NT2/D1 (cell line): ENCODE results near the gene PRKG1.

Experiments
- DNase-seq: peaks from one replicate; pipeline ENCODE4 v3.0.0-alpha.2; 2011; ENCODE audit warnings: low read depth, low spot score
- H3K27me3 ChIP-seq: 2 replicates; pipeline ENCODE4 v1.6.0; 2011; ENCODE audit warnings: mild to moderate bottlenecking; ENCODE audit not compliant: insufficient read length, insufficient read depth
- H3K36me3 ChIP-seq: 2 replicates; pipeline ENCODE4 v1.6.1; 2011; ENCODE audit warnings: mild to moderate bottlenecking, low read length, mixed read lengths; ENCODE audit not compliant: insufficient read depth, insufficient read length
- H3K4me1 ChIP-seq: 2 replicates; pipeline ENCODE4 v1.5.1; 2011; ENCODE audit not compliant: insufficient read depth, insufficient read length
- H3K4me3 ChIP-seq: 2 replicates; pipeline ENCODE4 v1.5.1; 2011; ENCODE audit warnings: low read depth; ENCODE audit not compliant: insufficient read length
- H3K9ac ChIP-seq: 2 replicates; pipeline ENCODE4 v1.6.0; 2011; ENCODE audit warnings: low read depth; ENCODE audit not compliant: insufficient read length
- H3K9me3 ChIP-seq: 2 replicates; pipeline ENCODE4 v1.5.1; 2011; ENCODE audit warnings: mild to moderate bottlenecking, low read length; ENCODE audit not compliant: insufficient read depth
- SUZ12 ChIP-seq: IDR thresholded peaks from 2 replicates; pipeline ENCODE4 v1.6.1; 2011; ENCODE audit not compliant: insufficient read length, insufficient read depth; ENCODE audit errors: extremely low read depth
- YY1 ChIP-seq: IDR thresholded peaks from 2 replicates; pipeline ENCODE4 v1.6.1; 2011; ENCODE audit not compliant: insufficient read length, insufficient read depth
- ZNF274 ChIP-seq: IDR thresholded peaks from 2 replicates; pipeline ENCODE4 v1.6.1; 2011; ENCODE audit warnings: mild to moderate bottlenecking, low read depth, low read length

PRKG1 gene

GRCh38 chr10:51804866-51805265 lies 730.6 kb downstream of the PRKG1 start:
- no peak for DNase-seq
- H3K4me1 ChIP-seq: no peaks in the 10 kb centered on the region
- TF ChIP-seq SUZ12 (no peak), YY1 (no peak), ZNF274 (no peak)
- no peaks in the 10 kb centered on the region for H3K36me3 ChIP-seq
- no peak overlapping the region for H3K9ac ChIP-seq
- no peaks in the 10 kb centered on the region for H3K9me3 ChIP-seq
- no peak overlapping the region for H3K4me3 ChIP-seq
- no peaks in the 10 kb centered on the region for H3K27me3 ChIP-seq

- Histone ChIP-seq H3K36me3 (no peaks in the 10 kb centered on the region), H3K4me1 (no peaks in the 10 kb centered on the region), H3K9ac (no peak overlapping the region), H3K27me3 (no peaks in the 10 kb centered on the region), H3K9me3 (no peaks in the 10 kb centered on the region), H3K4me3 (no peak overlapping the region)
- no peak for TF ChIP-seq SUZ12
- no peak for TF ChIP-seq YY1
- TF ChIP-seq ZNF274: no peak
- no peak for DNase-seq
Measured at GRCh38 chr10:51806079-51806835, 732.0 kb downstream of the PRKG1 start.

- no peak overlapping the region for H3K9ac ChIP-seq
- H3K4me3 ChIP-seq: no peak overlapping the region
- DNase-seq: no peak
- H3K9me3 ChIP-seq: no peaks in the 10 kb centered on the region
- H3K4me1 ChIP-seq: no peaks in the 10 kb centered on the region
- no peaks in the 10 kb centered on the region for H3K36me3 ChIP-seq
- TF ChIP-seq SUZ12 (no peak), ZNF274 (no peak), YY1 (no peak)
- no peaks in the 10 kb centered on the region for H3K27me3 ChIP-seq
Measured at GRCh38 chr10:51808187-51808586, 733.9 kb downstream of the PRKG1 start.

DNA sequence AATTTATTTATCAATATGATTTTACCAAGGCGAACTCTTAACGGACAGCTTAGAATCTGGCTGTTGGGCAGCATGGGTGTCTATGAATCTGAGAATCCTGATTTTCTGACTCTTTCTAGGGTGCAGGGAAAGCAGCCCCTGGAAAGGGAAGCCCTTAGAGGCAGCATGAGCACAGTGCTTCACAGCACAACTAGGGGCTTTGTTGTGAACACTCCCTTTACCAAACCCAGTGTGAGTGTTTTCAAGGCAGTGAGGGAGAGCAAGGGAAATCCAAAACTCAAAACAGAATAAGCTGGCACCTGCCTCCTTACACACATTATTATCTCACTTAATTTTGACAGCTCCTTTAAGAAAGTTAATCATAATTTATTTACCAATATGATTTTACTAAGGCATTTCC lies 741.4 kb downstream of the PRKG1 start:
- DNase-seq: no peak
- Histone ChIP-seq H3K4me3 (no peak overlapping the region), H3K4me1 (no peaks in the 10 kb centered on the region), H3K36me3 (no peaks in the 10 kb centered on the region), H3K27me3 (no peaks in the 10 kb centered on the region), H3K9me3 (no peaks in the 10 kb centered on the region), H3K9ac (no peak overlapping the region)
- TF ChIP-seq SUZ12: no peak

GRCh38 chr10:51821045-51821444 lies 746.8 kb downstream of the PRKG1 start:
- DNase-seq: no peak
- Histone ChIP-seq H3K4me1 (no peaks in the 10 kb centered on the region), H3K9ac (no peak overlapping the region), H3K36me3 (no peaks in the 10 kb centered on the region), H3K9me3 (no peaks in the 10 kb centered on the region), H3K27me3 (no peaks in the 10 kb centered on the region), H3K4me3 (no peak overlapping the region)
- TF ChIP-seq ZNF274 (no peak), SUZ12 (no peak), YY1 (no peak)

GRCh38 chr10:51821745-51822144 lies 747.5 kb downstream of the PRKG1 start:
- Histone ChIP-seq H3K4me3 (no peak overlapping the region), H3K4me1 (no peaks in the 10 kb centered on the region), H3K27me3 (no peaks in the 10 kb centered on the region), H3K9ac (no peak overlapping the region), H3K36me3 (no peaks in the 10 kb centered on the region), H3K9me3 (no peaks in the 10 kb centered on the region)
- DNase-seq: no peak
- TF ChIP-seq SUZ12 (no peak), ZNF274 (no peak), YY1 (no peak)

DNA sequence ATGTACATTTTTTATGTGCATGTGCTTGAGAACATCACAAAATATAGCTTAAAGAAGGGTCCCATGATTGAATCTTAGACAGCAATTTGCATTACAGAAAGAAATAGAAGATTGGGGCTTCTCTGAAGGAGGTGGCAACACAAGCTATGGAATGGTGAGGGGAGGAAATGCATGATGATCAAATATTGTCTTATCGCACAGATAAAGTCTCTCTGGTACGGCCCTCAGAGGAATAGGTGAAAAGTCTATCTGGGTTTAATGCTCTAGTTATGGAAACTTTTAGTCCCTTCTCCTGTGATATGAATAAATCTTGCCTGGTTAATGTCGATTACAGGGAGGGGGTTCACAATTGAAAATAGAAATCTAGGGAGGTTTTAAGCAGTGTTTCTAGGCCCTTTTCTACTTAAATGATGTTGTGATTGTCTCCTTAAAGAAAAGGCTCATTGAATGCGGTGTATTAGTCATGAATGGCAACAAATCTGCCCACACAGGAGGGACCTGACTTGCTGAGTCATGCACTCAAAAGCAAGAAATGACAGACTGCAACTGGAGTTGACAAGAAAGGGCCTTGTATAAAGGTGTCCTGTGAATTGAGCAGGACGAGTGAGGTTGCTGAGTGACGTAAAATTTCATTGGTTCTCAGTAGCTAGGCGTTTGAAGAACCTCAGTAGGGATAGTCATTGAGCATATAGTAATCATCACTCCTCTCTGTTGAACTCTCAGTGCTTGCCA lies 758.5 kb downstream of the PRKG1 start:
- no peaks in the 10 kb centered on the region for H3K27me3 ChIP-seq
- DNase-seq: no peak
- no peak overlapping the region for H3K4me3 ChIP-seq
- TF ChIP-seq YY1: no peak
- no peak for TF ChIP-seq SUZ12
- no peak for TF ChIP-seq ZNF274
- H3K9me3 ChIP-seq: no peaks in the 10 kb centered on the region; the same call in 1 of the 2 replicates
- no peak overlapping the region for H3K9ac ChIP-seq
- no peaks in the 10 kb centered on the region for H3K36me3 ChIP-seq
- H3K4me1 ChIP-seq: no peaks in the 10 kb centered on the region
